T-helper 2 cell (primary cell): ENCODE measurements around the gene CHML.
"Not testable (repeated sequence)": the region's sequence is repeated elsewhere in the genome, so short reads cannot be mapped to it uniquely, and the experiment has no call there.

Experiments used
- DNase-seq, 5 experiments: peaks; one replicate each; pipeline versions ENCODE4 v3.0.0 to v3.0.0-alpha.2; 2012 to 2022
- total RNA-seq, 2 donors: gene quantifications; one replicate each; lab custom pipeline; 2026; lab: John Stamatoyannopoulos, UW

The CHML gene
- 10.9 to 18.9 reads per million in 2 donors for total RNA-seq

GRCh38 chr1:241640149-241640866 lies at the start of gene CHML, which contains the start of gene OPN3:
Gene CHML, minus strand, starts transcription at chr1:241640369. Its CDS starts 4,603 bp downstream, at chr1:241635766.
Gene OPN3, minus strand, starts transcription at chr1:241640369. Its CDS starts 115 bp downstream, at chr1:241640254.
- peak; percentile 78 to 93 (median 84) for DNase-seq

GRCh38 chr1:241688940-241689368 lies 48.8 kb upstream of the CHML start:
- no peak for DNase-seq

- DNase-seq = no peak
These were observed 43.9 kb upstream of the CHML start for GRCh38 chr1:241684108-241684507.

GRCh38 chr1:241682921-241683320 lies 42.8 kb upstream of the CHML start:
- DNase-seq = no peak

GRCh38 chr1:241681861-241682448 lies 41.8 kb upstream of the CHML start:
- DNase-seq = not testable (repeated sequence)

- no peak for DNase-seq
These were observed 39.8 kb upstream of the CHML start for GRCh38 chr1:241679961-241680360.

GRCh38 chr1:241679404-241679803 lies 39.2 kb upstream of the CHML start:
- DNase-seq = no peak

GRCh38 chr1:241678536-241678935 lies 38.4 kb upstream of the CHML start:
- DNase-seq = no peak

GRCh38 chr1:241677201-241677600 lies 37.0 kb upstream of the CHML start:
- DNase-seq = peak in 2 of 5 experiments; percentile 27 to 36

- no peak for DNase-seq
These were observed 35.8 kb upstream of the CHML start for GRCh38 chr1:241675983-241676382.

- no peak for DNase-seq
These were observed 34.7 kb upstream of the CHML start for GRCh38 chr1:241674805-241675384.

- DNase-seq = no peak
These were observed 32.1 kb upstream of the CHML start for GRCh38 chr1:241672301-241672700.

- no peak for DNase-seq
These were observed 26.2 kb upstream of the CHML start for GRCh38 chr1:241666419-241666818.

- no peak for DNase-seq
These were observed 20.3 kb upstream of the CHML start for GRCh38 chr1:241660424-241660972.

- DNase-seq = not testable (repeated sequence)
These were observed 18.8 kb upstream of the CHML start for GRCh38 chr1:241659016-241659415.

- no peak for DNase-seq
These were observed 18.1 kb upstream of the CHML start for GRCh38 chr1:241658081-241658793.

GRCh38 chr1:241654641-241655040 lies 14.5 kb upstream of the CHML start:
- no peak for DNase-seq

GRCh38 chr1:241654019-241654418 lies 13.8 kb upstream of the CHML start:
- no peak for DNase-seq

- DNase-seq = no peak
These were observed 11.8 kb upstream of the CHML start, which contains the start of gene WDR64 for GRCh38 chr1:241652012-241652411. Gene WDR64, plus strand, starts transcription at chr1:241652281. Its CDS starts 204 bp downstream, at chr1:241652485.

GRCh38 chr1:241648159-241648558 lies 8.0 kb upstream of the CHML start:
- no peak for DNase-seq

- DNase-seq = no peak
These were observed 7.5 kb upstream of the CHML start for GRCh38 chr1:241647658-241648057.

GRCh38 chr1:241646201-241646600 lies 6.0 kb upstream of the CHML start:
- DNase-seq = no peak

GRCh38 chr1:241645199-241645598 lies 5.0 kb upstream of the CHML start:
- DNase-seq = no peak
